K562 (cell line): ENCODE results near the gene ELK4. TPM values are rescaled to one million over a fixed set of nuclear protein-coding genes. Genes with fewer than 3 reads are reported as not detected.

Experiments
- ATAC-seq: fragments of 200-7000 bp; cut with Tn5 transposase; 3 replicates; pipeline ENCODE4 v1.9.1; 2020; ENCODE audit warnings: moderate library complexity
- BruUV-seq: library from RNA; stranded (reverse); fragments of 400-500 nt; replicated peaks from 2 replicates; lab custom pipeline; 2021; lab: Mats Ljungman, UMichigan
- CTCF ChIA-PET: fragments of 300-600 bp; formaldehyde crosslinking; extraction: SDS; loops from one replicate; lab custom pipeline; 2021; ENCODE audit warnings: low intra/inter-chr PET ratio; lab: Yijun Ruan, JAX
- POLR2A ChIA-PET: fragments of 300-600, 350-650 bp; sonication (Branson Sonifier 250); formaldehyde crosslinking; extraction: SDS; loops from one replicate; lab custom pipeline; 2021; ENCODE audit warnings: antibody characterized with exemption, inconsistent platforms; lab: Yijun Ruan, JAX
- DNase-seq, 4 experiments: peaks; one replicate each; pipeline versions ENCODE4 v3.0.0 to v3.0.0-alpha.2; 2011 to 2018; ENCODE audit warnings: low spot score in 3 of 4, mixed read lengths in 3 of 4; ENCODE audit errors: extremely low read depth in 1 of 4
- FAIRE-seq: peaks from 2 replicates; lab custom pipeline; 2011; peaks lifted over from hg19 to GRCh38; lab: Jason Lieb, UNC
- H2AFZ ChIP-seq: 2 replicates; pipeline ENCODE4 v1.6.0; 2011; ENCODE audit warnings: low read depth, low read length, control low read depth, inconsistent platforms
- H3K27ac ChIP-seq: fragments of 200-600 bp; 3 replicates; pipeline ENCODE4 v1.8.0; 2011; ENCODE audit warnings: low read depth, mild to moderate bottlenecking, control low read depth, inconsistent platforms, low read length, moderate library complexity, mixed read lengths; ENCODE audit errors: extremely low read depth
- H3K27me3 ChIP-seq, 2 experiments: fragments of 300-600 bp in 1 of 2; 2 replicates in 1 of 2; 3 replicates in 1 of 2; pipeline versions ENCODE4 v1.6.0 to v1.8.0; 2011; ENCODE audit warnings: inconsistent platforms in 2 of 2, low read length in 2 of 2, mild to moderate bottlenecking in 1 of 2, mixed read lengths in 1 of 2, moderate library complexity in 1 of 2; ENCODE audit not compliant: control insufficient read depth in 2 of 2, insufficient read depth in 2 of 2
- H3K36me3 ChIP-seq: fragments of 300-600 bp; 3 replicates; pipeline ENCODE4 v1.8.0; 2011; ENCODE audit warnings: mild to moderate bottlenecking, low read length, inconsistent platforms; ENCODE audit not compliant: control insufficient read depth, insufficient read depth
- H3K4me1 ChIP-seq, 2 experiments: fragments of 200-600 bp in 1 of 2; replicated peaks in 1 of 2; 2 replicates in 1 of 2; 3 replicates in 1 of 2; pipeline versions ENCODE4 v1.5.1 to v1.8.0; 2011; ENCODE audit warnings: inconsistent platforms in 2 of 2, low read length in 2 of 2, mild to moderate bottlenecking in 1 of 2, mixed read lengths in 1 of 2, moderate library complexity in 1 of 2; ENCODE audit not compliant: control insufficient read depth in 2 of 2, insufficient read depth in 2 of 2
- H3K4me2 ChIP-seq: 2 replicates; pipeline ENCODE4 v1.6.1; 2011; ENCODE audit warnings: low read length, control low read depth, inconsistent platforms, mixed read lengths; ENCODE audit not compliant: insufficient read depth
- H3K4me3 ChIP-seq: fragments of 200-600 bp; sonication (generic), shearing (Covaris generic); 2 replicates; pipeline ENCODE4 v1.5.1; 2016; ENCODE audit warnings: control low read depth, inconsistent platforms
- H3K79me2 ChIP-seq: fragments of 200-600 bp; 3 replicates; pipeline ENCODE4 v1.8.0; 2011; ENCODE audit warnings: low read length, inconsistent platforms; ENCODE audit not compliant: control insufficient read depth, insufficient read depth
- H3K9ac ChIP-seq, 2 experiments: 2 replicates each; pipeline versions ENCODE4 v1.6.0 to v1.6.1; 2011; ENCODE audit warnings: low read depth in 2 of 2, low read length in 2 of 2, control low read depth in 1 of 2, inconsistent platforms in 1 of 2, mild to moderate bottlenecking in 1 of 2, mixed read lengths in 1 of 2; ENCODE audit not compliant: insufficient read depth in 1 of 2
- H3K9me1 ChIP-seq: one replicate; pipeline ENCODE4 v1.6.0; 2011; ENCODE audit warnings: inconsistent platforms, mild to moderate bottlenecking, low read length, moderate library complexity; ENCODE audit not compliant: control insufficient read depth, insufficient read depth
- H3K9me3 ChIP-seq: replicated peaks from 2 replicates; pipeline ENCODE4 v1.5.1; 2011; ENCODE audit warnings: low read depth, low read length, inconsistent platforms; ENCODE audit not compliant: control insufficient read depth, insufficient read depth
- H4K20me1 ChIP-seq: replicated peaks from 2 replicates; pipeline ENCODE4 v1.6.1; 2011; ENCODE audit warnings: low read length, inconsistent platforms, mixed read lengths; ENCODE audit not compliant: control insufficient read depth, insufficient read depth
- AFF1 ChIP-seq, 2 experiments: fragments of 450-650 bp; IDR thresholded peaks; 2 replicates each; pipeline ENCODE4 v1.6.1; 2018; ENCODE audit warnings: mild to moderate bottlenecking in 2 of 2, low read depth in 1 of 2; ENCODE audit not compliant: partially characterized antibody in 2 of 2
- ZNF316 ChIP-seq: fragments of 450-650 bp; IDR thresholded peaks from 2 replicates; pipeline ENCODE4 v1.6.1; 2016
- WGBS: fragments of 100-300 bp; shearing (Covaris generic); methylation state at CpG from one replicate; pipeline ENCODE4 v1.1.6; 2016; ENCODE audit warnings: low coverage, mixed read lengths; ENCODE audit not compliant: insufficient coverage; ENCODE audit errors: missing lambda C conversion rate; 5-methylcytosine and 5-hydroxymethylcytosine counted together
- in situ Hi-C: fragments of 300-500 bp; cut with MboI; formaldehyde crosslinking; loops from 4 replicates; pipeline ENCODE4 v1.15.0; 2018; ENCODE audit warnings: inconsistent platforms, mixed read lengths
- intact Hi-C: fragments of 100-400 bp; cut with micrococcal nuclease; formaldehyde crosslinking; loops from 2 replicates; pipeline ENCODE4 v1.14.2; 2022
- polyA plus RNA-seq, 8 experiments: library from polyadenylated mRNA; depleted of rRNA in 4 of 8; stranded (reverse) in 5 of 8; unstranded in 3 of 8; fragments of >200 nt; fragmentation: Nextera tagmentation in 2 of 8; fragmentation: Illumina TruSeq in 1 of 8; extraction: Ambion mirVana in 2 of 8; extraction: Trizol in 1 of 8; gene quantifications; 2 replicates each; pipeline versions ENCODE4 v1.2.1 to v1.2.3, GENCODE V29; 2011 to 2014; ENCODE audit warnings: inconsistent platforms in 1 of 8, missing spikeins in 1 of 8
- total RNA-seq, 7 experiments: library from RNA; depleted of rRNA in 6 of 7; stranded (reverse); fragments of >200 nt in 6 of 7; fragmentation: Illumina TruSeq in 2 of 7; extraction: Trizol in 2 of 7; gene quantifications; 2 replicates each; pipeline versions ENCODE4 v1.2.1 to v1.2.3, GENCODE V29; 2011 to 2021; ENCODE audit warnings: low replicate concordance in 1 of 7

ELK4 gene
- total and polyA plus RNA-seq, 9 of the 15 experiments (the other 6 are each of a cell fraction or from before 2014, with no cell fraction given): 2.0 to 21.7 (median 9.2) TPM

- Histone ChIP-seq H3K27me3 (no peaks in the 10 kb centered on the region), H3K79me2 (no peaks in the 10 kb centered on the region), H3K27ac (no peak overlapping the region), H3K9me3 (no peaks in the 10 kb centered on the region), H3K9ac (no peak overlapping the region), H3K36me3 (0 out of 3 replicates have a peak, but pooled peaks cover 1% of the 10 kb centered on the region), H4K20me1 (0 out of 2 replicates have a peak, but pooled peaks cover 3% of the 10 kb centered on the region), H2AFZ (no peak overlapping the region), H3K9me1 (no peaks in the 10 kb centered on the region), H3K4me1 (peaks cover 3 to 6% of the 10 kb centered on the region in 2 experiments; a peak in 4 of 5 replicates), H3K4me3 (no peak overlapping the region), H3K4me2 (no peak overlapping the region)
- WGBS: 21% methylated on average over 6 of the region's 6 CpGs
- ChIA-PET CTCF (interaction anchor here (8.2 kb wide), 1 partner anchor 63 kb away, joined by 166 read pairs; no protein-coding TSS in a partner anchor), POLR2A (interaction anchor here (0.9 to 2.7 kb wide), 3 partner anchors 11 to 20 kb away, joined by 3 to 11 read pairs (median 3); no protein-coding TSS in a partner anchor)
- DNase-seq (no peak), ATAC-seq (no peak)
- no TSS peak for BruUV-seq
- no peak for TF ChIP-seq AFF1 (IDR thresholded peaks at IDR 0.05; ENCODE audit: low read depth in 1 of 2, partially characterized antibody in 2 of 2)
- TF ChIP-seq ZNF316: no peak
- TF ChIP-seq, all 486 proteins: peak for 0
- intact Hi-C loops (loop anchor here (5.0 to 10.0 kb wide), 2 partner anchors 191 to 383 kb away; no protein-coding TSS in a partner anchor), in situ Hi-C loops (loop anchor here (5.0 kb wide), 1 partner anchor 118 kb away; no protein-coding TSS in a partner anchor)
- no peak for FAIRE-seq
Measured at GRCh38 chr1:205593967-205594366, 37.8 kb downstream of the ELK4 start.
